ENCODE data around the gene FAM149B1. TPM values are rescaled to one million over a fixed set of nuclear protein-coding genes. Genes with fewer than 3 reads are reported as not detected.
A peak's percentile ranks its signal among the peaks of the same experiment; 100 is the strongest.

FAM149B1 gene
- total RNA-seq, 3 donors from 2014 or later (not counting 1 experiment from before 2014, with no cell fraction given) = 12.7 to 17.6 (median 12.8) TPM

DNA sequence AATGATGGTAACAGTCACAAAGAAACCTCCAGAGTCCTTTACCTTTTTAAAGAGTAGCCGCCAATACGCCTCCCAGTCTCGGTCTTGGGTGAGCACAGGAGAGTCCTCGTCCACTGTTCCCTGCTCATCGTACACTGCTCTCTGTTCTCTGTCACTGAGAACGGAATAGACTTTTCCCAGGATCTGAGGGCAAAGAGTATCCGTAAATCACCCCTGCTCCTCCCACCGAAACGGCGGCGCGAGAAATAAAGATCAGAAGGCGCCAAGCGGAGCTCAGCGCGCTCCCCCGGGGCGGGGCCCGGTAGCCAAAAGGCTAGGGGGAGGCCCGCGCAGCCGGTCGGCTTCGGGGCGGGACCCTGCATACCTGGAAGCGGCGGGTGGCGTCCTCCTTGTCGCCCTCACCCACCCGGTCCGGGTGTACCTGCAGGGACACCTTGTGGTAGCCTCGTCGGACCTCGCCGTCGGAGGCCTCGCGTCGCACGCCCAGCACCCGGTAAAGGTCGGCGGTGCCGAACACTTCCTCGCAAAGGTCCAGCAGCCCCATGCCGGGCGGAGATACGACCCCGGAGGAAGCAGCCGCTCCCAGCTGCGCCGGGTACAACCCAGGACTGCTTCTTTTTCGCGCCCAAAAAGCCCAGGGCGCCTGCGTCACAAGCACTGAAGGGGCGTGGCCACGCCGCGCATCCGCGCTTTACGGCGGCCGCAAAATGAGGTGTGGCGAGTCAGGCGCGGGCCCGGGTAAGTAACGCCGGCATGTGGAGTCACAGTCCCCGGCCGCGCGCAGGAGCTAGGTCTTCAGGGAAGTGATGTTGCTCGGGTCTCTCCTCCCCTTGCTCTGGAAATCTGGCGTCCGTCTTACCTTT is 79.0 kb downstream of the FAM149B1 start, which contains the start of gene DNAJC9:
DNAJC9 (minus strand) TSS at position 610 of the 863 bp plus-strand sequence; CDS start at position 544, 66 bp downstream.
- peak within 1 kb of the TSS; percentile 95 for H3K4me3 Mint-ChIP-seq
- intact Hi-C loops (cut with micrococcal nuclease) = loop anchor here (2.0 to 5.0 kb wide), 3 partner anchors 80 to 165 kb away; partner anchors contain the start of genes ANXA7, CFAP70, ECD and FAM149B1

DNA sequence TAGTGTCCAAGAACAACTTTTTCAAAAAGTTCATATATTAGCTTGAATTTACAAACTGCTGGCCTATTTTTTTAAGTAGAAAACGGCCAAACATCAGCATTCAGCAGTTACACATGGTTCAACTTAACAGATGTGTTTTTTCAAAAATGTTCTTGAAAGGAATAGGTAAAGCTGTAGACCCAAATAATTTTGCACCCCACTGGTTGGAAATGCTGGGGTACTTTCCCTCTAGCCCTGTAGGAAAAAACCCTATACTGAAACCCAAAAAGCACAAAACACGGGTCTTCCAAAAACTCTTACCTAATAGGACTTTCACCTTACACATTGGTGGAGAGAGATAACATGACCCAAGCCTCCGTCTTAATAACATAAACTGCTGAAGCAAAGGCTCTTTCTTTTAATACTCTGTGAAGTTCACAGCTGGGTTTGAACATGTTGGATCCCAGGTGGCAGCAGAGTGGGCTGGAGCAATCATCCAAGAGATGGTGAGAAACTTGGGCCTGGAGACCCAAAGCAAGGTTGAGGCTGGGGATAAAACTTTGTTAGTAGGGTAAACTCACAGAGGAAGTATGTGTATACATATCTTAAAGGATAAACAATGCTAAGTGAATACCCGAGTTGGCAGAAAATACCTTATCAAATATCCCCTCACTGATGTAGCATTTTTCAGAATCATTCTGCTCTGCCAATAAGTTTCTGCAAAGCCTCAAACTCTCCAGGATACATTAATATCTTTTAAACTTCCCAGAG is 79.8 kb downstream of the FAM149B1 start:
- TF ChIP-seq, protein P1, sequence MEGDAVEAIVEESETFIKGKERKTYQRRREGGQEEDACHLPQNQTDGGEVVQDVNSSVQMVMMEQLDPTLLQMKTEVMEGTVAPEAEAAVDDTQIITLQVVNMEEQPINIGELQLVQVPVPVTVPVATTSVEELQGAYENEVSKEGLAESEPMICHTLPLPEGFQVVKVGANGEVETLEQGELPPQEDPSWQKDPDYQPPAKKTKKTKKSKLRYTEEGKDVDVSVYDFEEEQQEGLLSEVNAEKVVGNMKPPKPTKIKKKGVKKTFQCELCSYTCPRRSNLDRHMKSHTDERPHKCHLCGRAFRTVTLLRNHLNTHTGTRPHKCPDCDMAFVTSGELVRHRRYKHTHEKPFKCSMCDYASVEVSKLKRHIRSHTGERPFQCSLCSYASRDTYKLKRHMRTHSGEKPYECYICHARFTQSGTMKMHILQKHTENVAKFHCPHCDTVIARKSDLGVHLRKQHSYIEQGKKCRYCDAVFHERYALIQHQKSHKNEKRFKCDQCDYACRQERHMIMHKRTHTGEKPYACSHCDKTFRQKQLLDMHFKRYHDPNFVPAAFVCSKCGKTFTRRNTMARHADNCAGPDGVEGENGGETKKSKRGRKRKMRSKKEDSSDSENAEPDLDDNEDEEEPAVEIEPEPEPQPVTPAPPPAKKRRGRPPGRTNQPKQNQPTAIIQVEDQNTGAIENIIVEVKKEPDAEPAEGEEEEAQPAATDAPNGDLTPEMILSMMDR (IDR thresholded peaks at IDR 0.05) = no peak
- Mint-ChIP-seq H3K27ac (peak overlapping the region; percentile 89 to 94), H3K4me3 (peak overlapping the region; percentile 95), H3K36me3 (peaks cover 2% of the 10 kb centered on the region), H3K9me3 (no peaks in the 10 kb centered on the region), H3K27me3 (ENCODE audit: low read depth in 2 of 2) (no peaks in the 10 kb centered on the region), H3K4me1 (peaks cover 44 to 56% of the 10 kb centered on the region in 2 donors)
- DNase-seq (no peak), ATAC-seq (no peak)
- peak overlapping the region; percentile 83 for H3K4me3 ChIP-seq (ENCODE audit: low read length)
- H3K36me3 ChIP-seq (ENCODE audit: control insufficient read depth, insufficient read depth, low read length) = peaks cover 16% of the 10 kb centered on the region
- H3K9me3 ChIP-seq (ENCODE audit: control insufficient read depth, insufficient read depth, low read length) = no peaks in the 10 kb centered on the region
- WGBS (ENCODE audit: insufficient coverage) = 53% methylated on average over 4 of the region's 4 CpGs
- peak overlapping the region; percentile 88 for H3K27ac ChIP-seq (ENCODE audit: low read length)
- no peaks in the 10 kb centered on the region for H3K27me3 ChIP-seq (ENCODE audit: control insufficient read depth, insufficient read depth, low read length)
- peaks cover 20% of the 10 kb centered on the region for H3K4me1 ChIP-seq (ENCODE audit: control insufficient read depth, insufficient read depth, low read length)
- intact Hi-C loops (cut with micrococcal nuclease) = loop anchor here (2.0 to 5.0 kb wide), 3 partner anchors 80 to 165 kb away; partner anchors contain the start of genes ANXA7, CFAP70, ECD and FAM149B1

More for the DNA sequence above, 79.0 kb downstream of the FAM149B1 start, which contains the start of gene DNAJC9:
- peak within 1 kb of the TSS; percentile 83 for H3K4me3 ChIP-seq (ENCODE audit: low read length)
- TF ChIP-seq, protein P1 (IDR thresholded peaks at IDR 0.05) = no peak
- H3K27me3 ChIP-seq (ENCODE audit: control insufficient read depth, insufficient read depth, low read length) = no peaks in the 10 kb centered on the region
- peaks cover 8% of the 10 kb centered on the region for H3K36me3 Mint-ChIP-seq
- no peaks in the 10 kb centered on the region for H3K9me3 ChIP-seq (ENCODE audit: control insufficient read depth, insufficient read depth, low read length)
- H3K4me1 ChIP-seq (ENCODE audit: control insufficient read depth, insufficient read depth, low read length) = peaks cover 16% of the 10 kb centered on the region
- H3K27ac ChIP-seq (ENCODE audit: low read length) = peak within 1 kb of the TSS; percentile 88
- under 1% methylated on average over 78 of the region's 78 CpGs for WGBS (ENCODE audit: insufficient coverage)
- H3K9me3 Mint-ChIP-seq = no peaks in the 10 kb centered on the region
- DNase-seq (peak; percentile 97 to 98), ATAC-seq (peak; percentile 92 to 98 (median 92))
- peaks cover 24% of the 10 kb centered on the region for H3K36me3 ChIP-seq (ENCODE audit: control insufficient read depth, insufficient read depth, low read length)
- peaks cover 43 to 48% of the 10 kb centered on the region in 2 donors for H3K4me1 Mint-ChIP-seq
- no peaks in the 10 kb centered on the region for H3K27me3 Mint-ChIP-seq (ENCODE audit: low read depth in 2 of 2)
- peak within 1 kb of the TSS; percentile 89 to 94 for H3K27ac Mint-ChIP-seq

DNA sequence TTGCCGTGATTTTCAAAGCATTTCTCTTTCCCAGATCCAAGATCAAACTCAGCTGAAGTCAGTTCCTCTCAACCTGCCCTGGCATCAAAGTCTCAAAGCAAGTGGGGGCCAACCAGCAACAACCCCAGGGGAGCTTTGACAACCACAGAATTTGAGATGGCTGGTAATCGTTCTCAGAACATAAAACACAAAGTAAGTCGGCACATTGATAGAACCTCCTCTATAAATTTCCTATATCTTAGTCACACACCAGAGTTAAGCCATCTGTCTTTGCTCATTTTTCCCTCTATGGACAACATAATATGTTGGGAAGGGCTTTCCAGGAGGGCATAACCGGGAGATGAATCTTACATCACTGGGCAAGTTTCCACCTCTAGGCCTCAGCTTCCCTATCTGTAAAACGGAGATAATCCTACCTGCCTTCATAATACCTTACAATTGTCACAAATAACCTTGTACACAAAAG is 80.4 kb downstream of the FAM149B1 start:
- Histone ChIP-seq H3K27me3 (ENCODE audit: control insufficient read depth, insufficient read depth, low read length) (no peaks in the 10 kb centered on the region), H3K9me3 (ENCODE audit: control insufficient read depth, insufficient read depth, low read length) (no peaks in the 10 kb centered on the region), H3K4me1 (ENCODE audit: control insufficient read depth, insufficient read depth, low read length) (peaks cover 23% of the 10 kb centered on the region), H3K36me3 (ENCODE audit: control insufficient read depth, insufficient read depth, low read length) (peaks cover 11% of the 10 kb centered on the region), H3K27ac (ENCODE audit: low read length) (peak overlapping the region; percentile 88), H3K4me3 (ENCODE audit: low read length) (no peak overlapping the region)
- WGBS (ENCODE audit: insufficient coverage) = 78% methylated on average over 4 of the region's 5 CpGs
- intact Hi-C loops (cut with micrococcal nuclease) = loop anchor here (5.0 kb wide), 2 partner anchors 81 to 164 kb away; partner anchors contain the start of genes ANXA7, ECD and FAM149B1
- Mint-ChIP-seq H3K4me3 (peak overlapping the region; percentile 95), H3K27ac (peak overlapping the region; percentile 89 to 94), H3K27me3 (ENCODE audit: low read depth in 2 of 2) (no peaks in the 10 kb centered on the region), H3K9me3 (no peaks in the 10 kb centered on the region), H3K4me1 (peaks cover 50 to 62% of the 10 kb centered on the region in 2 donors), H3K36me3 (no peaks in the 10 kb centered on the region)
- no peak for ATAC-seq
- DNase-seq = no peak
- TF ChIP-seq, protein P1 (IDR thresholded peaks at IDR 0.05) = no peak
